K562 (cell line): ENCODE data around the gene RAP1GDS1. TPM values are rescaled to one million over a fixed set of nuclear protein-coding genes. Genes with fewer than 3 reads are reported as not detected.
A peak's percentile ranks its signal among the peaks of the same experiment; 100 is the strongest.

Experiments
- ATAC-seq: fragments of 200-7000 bp; cut with Tn5 transposase; 3 replicates; pipeline ENCODE4 v1.9.1; 2020; ENCODE audit warnings: moderate library complexity
- BruUV-seq: library from RNA; stranded (reverse); fragments of 400-500 nt; replicated peaks from 2 replicates; lab custom pipeline; 2021; lab: Mats Ljungman, UMichigan
- CTCF ChIA-PET: fragments of 300-600 bp; formaldehyde crosslinking; extraction: SDS; loops from one replicate; lab custom pipeline; 2021; ENCODE audit warnings: low intra/inter-chr PET ratio; lab: Yijun Ruan, JAX
- POLR2A ChIA-PET: fragments of 300-600, 350-650 bp; sonication (Branson Sonifier 250); formaldehyde crosslinking; extraction: SDS; loops from one replicate; lab custom pipeline; 2021; ENCODE audit warnings: antibody characterized with exemption, inconsistent platforms; lab: Yijun Ruan, JAX
- DNase-seq, 4 experiments: peaks; one replicate each; pipeline versions ENCODE4 v3.0.0 to v3.0.0-alpha.2; 2011 to 2018; ENCODE audit warnings: low spot score in 3 of 4, mixed read lengths in 3 of 4; ENCODE audit errors: extremely low read depth in 1 of 4
- FAIRE-seq: peaks from 2 replicates; lab custom pipeline; 2011; peaks lifted over from hg19 to GRCh38; lab: Jason Lieb, UNC
- H2AFZ ChIP-seq: 2 replicates; pipeline ENCODE4 v1.6.0; 2011; ENCODE audit warnings: low read depth, low read length, control low read depth, inconsistent platforms
- H3K27ac ChIP-seq: fragments of 200-600 bp; 3 replicates; pipeline ENCODE4 v1.8.0; 2011; ENCODE audit warnings: low read depth, mild to moderate bottlenecking, control low read depth, inconsistent platforms, low read length, moderate library complexity, mixed read lengths; ENCODE audit errors: extremely low read depth
- H3K27me3 ChIP-seq, 2 experiments: fragments of 300-600 bp in 1 of 2; 2 replicates in 1 of 2; 3 replicates in 1 of 2; pipeline versions ENCODE4 v1.6.0 to v1.8.0; 2011; ENCODE audit warnings: inconsistent platforms in 2 of 2, low read length in 2 of 2, mild to moderate bottlenecking in 1 of 2, mixed read lengths in 1 of 2, moderate library complexity in 1 of 2; ENCODE audit not compliant: control insufficient read depth in 2 of 2, insufficient read depth in 2 of 2
- H3K36me3 ChIP-seq: fragments of 300-600 bp; 3 replicates; pipeline ENCODE4 v1.8.0; 2011; ENCODE audit warnings: mild to moderate bottlenecking, low read length, inconsistent platforms; ENCODE audit not compliant: control insufficient read depth, insufficient read depth
- H3K4me1 ChIP-seq, 2 experiments: fragments of 200-600 bp in 1 of 2; replicated peaks in 1 of 2; 2 replicates in 1 of 2; 3 replicates in 1 of 2; pipeline versions ENCODE4 v1.5.1 to v1.8.0; 2011; ENCODE audit warnings: inconsistent platforms in 2 of 2, low read length in 2 of 2, mild to moderate bottlenecking in 1 of 2, mixed read lengths in 1 of 2, moderate library complexity in 1 of 2; ENCODE audit not compliant: control insufficient read depth in 2 of 2, insufficient read depth in 2 of 2
- H3K4me2 ChIP-seq: 2 replicates; pipeline ENCODE4 v1.6.1; 2011; ENCODE audit warnings: low read length, control low read depth, inconsistent platforms, mixed read lengths; ENCODE audit not compliant: insufficient read depth
- H3K4me3 ChIP-seq: fragments of 200-600 bp; sonication (generic), shearing (Covaris generic); 2 replicates; pipeline ENCODE4 v1.5.1; 2016; ENCODE audit warnings: control low read depth, inconsistent platforms
- H3K79me2 ChIP-seq: fragments of 200-600 bp; 3 replicates; pipeline ENCODE4 v1.8.0; 2011; ENCODE audit warnings: low read length, inconsistent platforms; ENCODE audit not compliant: control insufficient read depth, insufficient read depth
- H3K9ac ChIP-seq, 2 experiments: 2 replicates each; pipeline versions ENCODE4 v1.6.0 to v1.6.1; 2011; ENCODE audit warnings: low read depth in 2 of 2, low read length in 2 of 2, control low read depth in 1 of 2, inconsistent platforms in 1 of 2, mild to moderate bottlenecking in 1 of 2, mixed read lengths in 1 of 2; ENCODE audit not compliant: insufficient read depth in 1 of 2
- H3K9me1 ChIP-seq: one replicate; pipeline ENCODE4 v1.6.0; 2011; ENCODE audit warnings: inconsistent platforms, mild to moderate bottlenecking, low read length, moderate library complexity; ENCODE audit not compliant: control insufficient read depth, insufficient read depth
- H3K9me3 ChIP-seq: replicated peaks from 2 replicates; pipeline ENCODE4 v1.5.1; 2011; ENCODE audit warnings: low read depth, low read length, inconsistent platforms; ENCODE audit not compliant: control insufficient read depth, insufficient read depth
- H4K20me1 ChIP-seq: replicated peaks from 2 replicates; pipeline ENCODE4 v1.6.1; 2011; ENCODE audit warnings: low read length, inconsistent platforms, mixed read lengths; ENCODE audit not compliant: control insufficient read depth, insufficient read depth
- BHLHE40 ChIP-seq: IDR thresholded peaks from 2 replicates; pipeline ENCODE4 v1.6.1; 2011; ENCODE audit warnings: low read length, improper control_type of control experiment
- CCNT2 ChIP-seq: IDR thresholded peaks from 2 replicates; pipeline ENCODE4 v1.6.1; 2011; ENCODE audit warnings: borderline replicate concordance, low read depth, mild to moderate bottlenecking, moderate library complexity, mixed read lengths, low read length; ENCODE audit not compliant: insufficient read length; ENCODE audit errors: extremely low read depth
- CTBP1 ChIP-seq: fragments of 450-650 bp; IDR thresholded peaks from 2 replicates; pipeline ENCODE4 v1.6.1; 2016; ENCODE audit warnings: borderline replicate concordance
- IRF2 ChIP-seq: sonication (generic); formaldehyde crosslinking; IDR thresholded peaks from 2 replicates; pipeline ENCODE4 v1.8.1; 2022; ENCODE audit warnings: mild to moderate bottlenecking, missing genetic modification reagents
- MTA3 ChIP-seq: fragments of 450-650 bp; formaldehyde crosslinking; IDR thresholded peaks from 2 replicates; pipeline ENCODE4 v1.6.1; 2017; ENCODE audit warnings: mild to moderate bottlenecking, borderline replicate concordance
- SMARCC2 ChIP-seq: fragments of 450-650 bp; IDR thresholded peaks from 2 replicates; pipeline ENCODE4 v1.6.1; 2017; ENCODE audit warnings: antibody characterized with exemption, moderate library complexity, mild to moderate bottlenecking, low read depth
- YY1 ChIP-seq, 3 experiments: IDR thresholded peaks; 2 replicates each; pipeline ENCODE4 v1.6.1; 2011; ENCODE audit warnings: low read length in 2 of 3, mild to moderate bottlenecking in 2 of 3, moderate library complexity in 2 of 3, borderline replicate concordance in 1 of 3, control low read depth in 1 of 3, low read depth in 1 of 3; ENCODE audit not compliant: insufficient read depth in 3 of 3, insufficient replicate concordance in 2 of 3, control insufficient read depth in 1 of 3, insufficient read length in 1 of 3; ENCODE audit errors: extremely low read depth in 1 of 3
- ZBTB49 ChIP-seq: sonication (generic); formaldehyde crosslinking; IDR thresholded peaks from 2 replicates; pipeline ENCODE4 v1.8.0; 2022; ENCODE audit warnings: missing genetic modification reagents, mild to moderate bottlenecking, borderline replicate concordance
- WGBS: fragments of 100-300 bp; shearing (Covaris generic); methylation state at CpG from one replicate; pipeline ENCODE4 v1.1.6; 2016; ENCODE audit warnings: low coverage, mixed read lengths; ENCODE audit not compliant: insufficient coverage; ENCODE audit errors: missing lambda C conversion rate; 5-methylcytosine and 5-hydroxymethylcytosine counted together
- in situ Hi-C: fragments of 300-500 bp; cut with MboI; formaldehyde crosslinking; loops from 4 replicates; pipeline ENCODE4 v1.15.0; 2018; ENCODE audit warnings: inconsistent platforms, mixed read lengths
- intact Hi-C: fragments of 100-400 bp; cut with micrococcal nuclease; formaldehyde crosslinking; loops from 2 replicates; pipeline ENCODE4 v1.14.2; 2022
- polyA plus RNA-seq, 8 experiments: library from polyadenylated mRNA; depleted of rRNA in 4 of 8; stranded (reverse) in 5 of 8; unstranded in 3 of 8; fragments of >200 nt; fragmentation: Nextera tagmentation in 2 of 8; fragmentation: Illumina TruSeq in 1 of 8; extraction: Ambion mirVana in 2 of 8; extraction: Trizol in 1 of 8; gene quantifications; 2 replicates each; pipeline versions ENCODE4 v1.2.1 to v1.2.3, GENCODE V29; 2011 to 2014; ENCODE audit warnings: inconsistent platforms in 1 of 8, missing spikeins in 1 of 8
- total RNA-seq, 7 experiments: library from RNA; depleted of rRNA in 6 of 7; stranded (reverse); fragments of >200 nt in 6 of 7; fragmentation: Illumina TruSeq in 2 of 7; extraction: Trizol in 2 of 7; gene quantifications; 2 replicates each; pipeline versions ENCODE4 v1.2.1 to v1.2.3, GENCODE V29; 2011 to 2021; ENCODE audit warnings: low replicate concordance in 1 of 7
- TF ChIP-seq, protein P1 (sequence below): fragments of 200-800 bp; sonication (Bioruptor generic); IDR thresholded peaks from 2 replicates; pipeline ENCODE4 v1.6.1; 2017; ENCODE audit warnings: missing genetic modification characterization, missing compliant biosample characterization
- TF ChIP-seq, protein P2 (sequence below), 2 experiments: IDR thresholded peaks; 2 replicates each; pipeline ENCODE4 v1.6.1; 2011; ENCODE audit warnings: borderline replicate concordance in 1 of 2, control low read depth in 1 of 2, low read depth in 1 of 2, low read length in 1 of 2, mild to moderate bottlenecking in 1 of 2, mixed read lengths in 1 of 2, moderate library complexity in 1 of 2; ENCODE audit not compliant: insufficient read depth in 1 of 2, insufficient read length in 1 of 2, poor library complexity in 1 of 2, severe bottlenecking in 1 of 2; ENCODE audit errors: extremely low read depth in 1 of 2

RAP1GDS1 gene
- total and polyA plus RNA-seq, 9 of the 15 experiments (the other 6 are each of a cell fraction or from before 2014, with no cell fraction given) = 27.2 to 55.6 (median 31.5) TPM

DNA sequence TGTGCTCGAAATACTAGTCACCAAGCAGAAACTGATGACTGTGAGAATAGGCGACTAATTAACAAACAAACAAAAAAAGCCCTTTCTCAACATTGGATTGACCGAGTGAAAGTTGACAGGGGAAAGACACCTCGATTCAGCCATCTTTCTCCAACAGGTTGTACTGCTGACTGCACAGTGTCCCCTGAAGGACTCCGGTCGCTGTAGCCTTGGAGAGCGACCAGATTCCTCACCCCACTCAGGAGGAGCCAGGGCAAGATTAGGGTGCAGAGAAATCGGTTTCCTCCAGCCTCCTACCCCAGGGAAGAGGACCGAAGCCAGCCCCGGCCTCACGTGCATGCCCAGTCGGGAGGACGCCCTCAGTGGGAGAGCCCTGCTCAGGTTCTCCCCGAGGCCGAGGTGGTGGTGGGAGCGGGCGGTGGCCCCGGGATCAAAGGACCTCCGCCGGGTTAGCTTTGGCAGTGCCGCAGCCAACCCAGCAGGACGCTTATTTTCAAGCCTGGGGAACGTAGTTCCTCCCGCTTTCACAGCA, 1.1 kb upstream of the RAP1GDS1 start:
- H3K9ac ChIP-seq = peak overlapping the region; percentile 88 to 98
- H3K79me2 ChIP-seq = peaks cover 47% of the 10 kb centered on the region
- H3K4me3 ChIP-seq = peak overlapping the region; percentile 79
- H2AFZ ChIP-seq = peak overlapping the region; percentile 96
- 2% methylated on average over 19 of the region's 24 CpGs for WGBS
- peak; percentile 50 for ATAC-seq
- FAIRE-seq = peak; percentile 35
- CTCF ChIA-PET = no interaction called here
- H3K4me2 ChIP-seq = peak overlapping the region; percentile 81
- peak in 3 of 4 experiments; percentile 23 to 51 (median 34) for DNase-seq
- H4K20me1 ChIP-seq = no peaks in the 10 kb centered on the region
- H3K9me3 ChIP-seq = no peaks in the 10 kb centered on the region
- H3K27ac ChIP-seq = peak overlapping the region; percentile 93
- POLR2A ChIA-PET = interaction anchor here (1.2 to 1.8 kb wide), 2 partner anchors 10 to 22 kb away, joined by 3 to 5 read pairs; no protein-coding TSS in a partner anchor
- H3K9me1 ChIP-seq = no peaks in the 10 kb centered on the region
- H3K36me3 ChIP-seq = peaks cover 4% of the 10 kb centered on the region; the same call in 1 of the 3 replicates
- H3K4me1 ChIP-seq = peaks cover 15 to 16% of the 10 kb centered on the region in 2 experiments; a peak in 4 of 5 replicates
- intact Hi-C loops = loop anchor here (5.0 kb wide), 1 partner anchor 127 kb away; no protein-coding TSS in a partner anchor
- BruUV-seq = no TSS peak
- H3K27me3 ChIP-seq = no peaks in the 10 kb centered on the region
- in situ Hi-C loops = no loop called here
- TF ChIP-seq MTA3 = peak; percentile 12; the same call in 1 of the 2 replicates
- no peak for TF ChIP-seq IRF2
- peak; percentile 85 for TF ChIP-seq BHLHE40
- TF ChIP-seq, protein P1, sequence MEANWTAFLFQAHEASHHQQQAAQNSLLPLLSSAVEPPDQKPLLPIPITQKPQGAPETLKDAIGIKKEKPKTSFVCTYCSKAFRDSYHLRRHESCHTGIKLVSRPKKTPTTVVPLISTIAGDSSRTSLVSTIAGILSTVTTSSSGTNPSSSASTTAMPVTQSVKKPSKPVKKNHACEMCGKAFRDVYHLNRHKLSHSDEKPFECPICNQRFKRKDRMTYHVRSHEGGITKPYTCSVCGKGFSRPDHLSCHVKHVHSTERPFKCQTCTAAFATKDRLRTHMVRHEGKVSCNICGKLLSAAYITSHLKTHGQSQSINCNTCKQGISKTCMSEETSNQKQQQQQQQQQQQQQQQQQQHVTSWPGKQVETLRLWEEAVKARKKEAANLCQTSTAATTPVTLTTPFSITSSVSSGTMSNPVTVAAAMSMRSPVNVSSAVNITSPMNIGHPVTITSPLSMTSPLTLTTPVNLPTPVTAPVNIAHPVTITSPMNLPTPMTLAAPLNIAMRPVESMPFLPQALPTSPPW (CRISPR knock-in tag) = no peak
- peak in 1 of 3 experiments; percentile 65 for TF ChIP-seq YY1 (IDR thresholded peaks at IDR 0.05; ENCODE audit: borderline replicate concordance in 1 of 3, control insufficient read depth in 1 of 3, extremely low read depth in 1 of 3, insufficient read depth in 3 of 3, insufficient read length in 1 of 3, insufficient replicate concordance in 2 of 3, low read depth in 1 of 3, low read length in 2 of 3)
- 0 out of 2 replicates have a peak, but pooled peaks have one; percentile 29 for TF ChIP-seq ZBTB49
- peak; percentile 2; the same call in 1 of the 2 replicates for TF ChIP-seq CTBP1
- TF ChIP-seq SMARCC2 = peak; percentile 21; the same call in 1 of the 2 replicates
- TF ChIP-seq, protein P2, sequence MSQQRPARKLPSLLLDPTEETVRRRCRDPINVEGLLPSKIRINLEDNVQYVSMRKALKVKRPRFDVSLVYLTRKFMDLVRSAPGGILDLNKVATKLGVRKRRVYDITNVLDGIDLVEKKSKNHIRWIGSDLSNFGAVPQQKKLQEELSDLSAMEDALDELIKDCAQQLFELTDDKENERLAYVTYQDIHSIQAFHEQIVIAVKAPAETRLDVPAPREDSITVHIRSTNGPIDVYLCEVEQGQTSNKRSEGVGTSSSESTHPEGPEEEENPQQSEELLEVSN (IDR thresholded peaks at IDR 0.05; ENCODE audit: borderline replicate concordance in 1 of 2, extremely low read depth in 1 of 2, insufficient read depth in 1 of 2, insufficient read length in 1 of 2, low read depth in 1 of 2, low read length in 1 of 2, poor library complexity in 1 of 2, severe bottlenecking in 1 of 2) = peak in 1 of 2 experiments; percentile 18
- TF ChIP-seq CCNT2 = peak; percentile 21
